Measurements from ENCODE around the gene IL36RN. TPM values are rescaled to one million over a fixed set of nuclear protein-coding genes. Genes with fewer than 3 reads are reported as not detected.

Gene IL36RN
- total RNA-seq, 2 experiments from 2014 or later, result not detected

DNA sequence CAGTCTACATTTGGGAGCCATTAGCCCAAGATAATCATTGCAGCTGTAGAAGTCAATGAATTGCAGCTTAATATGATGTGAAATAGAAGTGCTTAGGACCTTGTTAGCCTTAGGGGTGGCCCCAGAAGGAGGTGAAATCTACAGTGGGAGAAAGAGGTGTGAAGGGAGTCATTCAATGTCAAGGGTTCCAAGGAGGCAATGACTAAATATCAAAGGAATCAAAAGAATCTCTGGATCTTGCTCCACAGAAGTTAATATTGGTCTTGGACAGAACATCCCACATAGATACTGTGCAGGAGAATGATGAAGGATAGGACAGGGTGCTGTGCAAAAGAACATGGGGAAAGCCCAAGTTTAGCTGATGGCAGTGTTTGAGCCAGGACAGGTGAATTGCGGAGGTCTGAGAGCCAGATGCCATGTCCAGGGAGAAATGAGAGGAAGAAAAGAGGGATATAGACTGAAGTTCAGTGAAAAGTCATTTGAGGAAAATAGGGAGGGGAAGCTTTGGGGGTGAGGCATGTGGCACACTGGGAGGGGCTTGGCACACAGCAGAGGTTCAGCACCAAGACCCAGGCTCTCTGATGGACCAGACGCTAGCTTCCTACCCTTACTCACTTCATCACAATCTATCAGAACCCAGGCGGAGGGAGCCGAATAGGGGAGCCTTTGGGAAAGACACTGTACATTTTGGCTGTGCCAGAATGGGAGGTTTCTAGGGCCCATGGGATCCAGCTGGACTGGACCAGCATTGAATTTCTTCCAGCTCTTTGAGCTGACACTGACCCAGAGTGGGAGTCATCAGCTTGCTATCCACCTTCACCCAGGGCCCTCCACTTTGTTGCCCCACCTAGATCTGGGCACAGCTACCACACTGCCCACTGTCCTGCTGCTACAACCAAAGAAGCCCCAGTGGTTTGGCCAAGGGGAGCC is 10.9 kb downstream of the IL36RN start:
- Mint-ChIP-seq H3K9me3 (no peaks in the 10 kb centered on the region), H3K36me3 (no peaks in the 10 kb centered on the region), H3K4me1 (peaks cover 10% of the 10 kb centered on the region), H3K27me3 (peaks cover 11% of the 10 kb centered on the region), H3K27ac (no peak overlapping the region), H3K4me3 (no peak overlapping the region)
- ATAC-seq (ENCODE audit: low read depth) (no peak), DNase-seq (no peak)
- POLR2A ChIA-PET, result no interaction called here

DNA sequence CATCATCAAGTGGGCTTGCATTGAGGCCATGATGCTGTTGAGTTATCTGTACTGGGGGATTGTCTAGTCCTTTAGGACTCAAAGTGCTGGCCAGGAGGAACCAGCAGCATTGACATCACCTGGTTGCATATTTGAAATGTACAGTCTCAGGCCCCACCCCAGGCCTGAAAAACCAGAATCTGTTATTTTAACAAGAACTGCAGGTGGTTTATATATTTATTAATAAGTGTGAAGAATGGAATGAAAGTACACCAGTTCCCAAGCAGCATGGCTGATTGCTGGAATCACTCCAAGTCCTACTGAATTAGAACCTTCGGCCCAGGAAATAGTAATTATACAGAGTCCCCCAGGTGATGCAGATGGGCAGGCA is 11.6 kb downstream of the IL36RN start:
- ATAC-seq (ENCODE audit: low read depth) (no peak), DNase-seq (no peak)
- no peak overlapping the region for H3K4me3 Mint-ChIP-seq
- H3K4me1 Mint-ChIP-seq, result peaks cover 15% of the 10 kb centered on the region
- POLR2A ChIA-PET, result no interaction called here
- no peak overlapping the region for H3K27ac Mint-ChIP-seq
- H3K9me3 Mint-ChIP-seq, result no peaks in the 10 kb centered on the region
- peaks cover 10% of the 10 kb centered on the region for H3K27me3 Mint-ChIP-seq
- H3K36me3 Mint-ChIP-seq, result no peaks in the 10 kb centered on the region

DNA sequence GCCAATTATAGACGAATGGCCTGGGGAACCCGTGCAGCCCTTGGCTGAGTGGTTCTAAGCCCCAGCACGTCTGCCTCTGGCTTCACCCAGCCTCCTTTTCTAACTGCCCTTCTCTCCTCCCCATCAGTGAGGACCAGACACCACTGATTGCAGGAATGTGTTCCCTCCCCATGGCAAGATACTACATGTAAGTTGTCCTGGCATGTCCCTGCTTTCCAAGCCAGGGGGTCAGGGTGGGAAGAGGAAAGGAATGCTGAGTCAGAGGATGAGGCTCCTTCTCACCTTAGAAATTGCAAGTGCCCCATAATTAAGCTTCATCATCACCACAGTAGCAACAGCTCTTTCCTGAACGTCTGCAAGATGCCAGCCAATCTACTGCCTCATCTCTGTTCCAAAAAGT is 13.6 kb downstream of the IL36RN start:
- peaks cover 19% of the 10 kb centered on the region for H3K4me1 Mint-ChIP-seq
- no peaks in the 10 kb centered on the region for H3K36me3 Mint-ChIP-seq
- H3K27me3 Mint-ChIP-seq, result peaks cover 8% of the 10 kb centered on the region
- no peaks in the 10 kb centered on the region for H3K9me3 Mint-ChIP-seq
- DNase-seq, result no peak
- no peak for ATAC-seq (ENCODE audit: low read depth)
- POLR2A ChIA-PET, result interaction anchor here (1.0 kb wide), 1 partner anchor 14 kb away, joined by 3 read pairs; the partner anchor contains the start of gene IL36RN
- H3K4me3 Mint-ChIP-seq, result no peak overlapping the region
- no peak overlapping the region for H3K27ac Mint-ChIP-seq

DNA sequence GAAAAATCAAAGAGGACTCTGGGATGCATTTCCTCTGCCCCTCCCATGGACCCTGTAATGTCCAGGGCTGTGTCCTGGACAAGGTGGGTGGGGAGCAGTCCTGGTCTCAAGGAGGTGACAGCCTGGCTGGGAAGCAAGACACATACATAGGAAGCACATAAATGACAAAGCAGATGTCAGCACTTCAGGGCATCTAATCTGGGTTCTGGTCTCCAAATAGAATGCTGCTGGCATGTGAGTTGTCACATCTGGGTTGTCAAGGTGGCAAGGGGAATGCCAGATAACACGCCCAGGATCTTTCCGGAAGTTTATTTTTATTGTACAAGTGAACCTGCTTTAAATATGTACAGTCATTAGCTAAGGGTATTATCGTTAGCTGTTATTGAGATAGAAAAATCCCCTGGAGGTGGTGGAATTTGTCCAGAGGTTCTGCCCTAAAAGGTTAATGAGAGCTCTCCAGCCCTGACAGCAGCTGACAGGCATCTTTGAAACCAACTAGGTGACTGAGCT is 14.4 kb downstream of the IL36RN start:
- ATAC-seq (ENCODE audit: low read depth), result no peak
- H3K27me3 Mint-ChIP-seq, result peaks cover 8% of the 10 kb centered on the region
- POLR2A ChIA-PET, result interaction anchor here (1.0 kb wide), 1 partner anchor 14 kb away, joined by 3 read pairs; the partner anchor contains the start of gene IL36RN
- DNase-seq, result no peak
- H3K4me1 Mint-ChIP-seq, result peaks cover 21% of the 10 kb centered on the region
- H3K4me3 Mint-ChIP-seq, result no peak overlapping the region
- no peaks in the 10 kb centered on the region for H3K9me3 Mint-ChIP-seq
- H3K27ac Mint-ChIP-seq, result no peak overlapping the region
- no peaks in the 10 kb centered on the region for H3K36me3 Mint-ChIP-seq

DNA sequence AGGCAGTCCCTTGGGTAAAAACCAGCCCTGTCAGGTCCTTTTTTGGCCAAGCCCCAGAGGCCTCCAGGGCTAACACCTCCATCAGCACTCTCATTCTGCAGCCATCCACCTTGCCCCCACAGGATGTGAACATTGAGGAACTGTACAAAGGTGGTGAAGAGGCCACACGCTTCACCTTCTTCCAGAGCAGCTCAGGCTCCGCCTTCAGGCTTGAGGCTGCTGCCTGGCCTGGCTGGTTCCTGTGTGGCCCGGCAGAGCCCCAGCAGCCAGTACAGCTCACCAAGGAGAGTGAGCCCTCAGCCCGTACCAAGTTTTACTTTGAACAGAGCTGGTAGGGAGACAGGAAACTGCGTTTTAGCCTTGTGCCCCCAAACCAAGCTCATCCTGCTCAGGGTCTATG is 16.0 kb downstream of the IL36RN start:
- no peaks in the 10 kb centered on the region for H3K36me3 Mint-ChIP-seq
- peak overlapping the region; percentile 66 for H3K4me3 Mint-ChIP-seq
- ATAC-seq (ENCODE audit: low read depth) (peak; percentile 98), DNase-seq (peak; percentile 62)
- peaks cover 21% of the 10 kb centered on the region for H3K4me1 Mint-ChIP-seq
- peak overlapping the region; percentile 66 for H3K27ac Mint-ChIP-seq
- POLR2A ChIA-PET, result interaction anchor here (1.1 to 1.4 kb wide), 2 partner anchors 23 to 79 kb away, joined by 3 to 4 read pairs; no protein-coding TSS in a partner anchor
- H3K9me3 Mint-ChIP-seq, result no peaks in the 10 kb centered on the region
- peaks cover 3% of the 10 kb centered on the region for H3K27me3 Mint-ChIP-seq

GRCh38 chr2:113075600-113075999 is 16.6 kb downstream of the IL36RN start:
- H3K36me3 Mint-ChIP-seq, result no peaks in the 10 kb centered on the region
- H3K27ac Mint-ChIP-seq, result peak overlapping the region; percentile 66
- no peak for DNase-seq
- POLR2A ChIA-PET, result interaction anchor here (1.1 to 1.4 kb wide), 2 partner anchors 23 to 80 kb away, joined by 3 to 4 read pairs; no protein-coding TSS in a partner anchor
- no peak for ATAC-seq (ENCODE audit: low read depth)
- no peaks in the 10 kb centered on the region for H3K9me3 Mint-ChIP-seq
- H3K4me1 Mint-ChIP-seq, result peaks cover 21% of the 10 kb centered on the region
- H3K4me3 Mint-ChIP-seq, result no peak overlapping the region
- peaks cover 2% of the 10 kb centered on the region for H3K27me3 Mint-ChIP-seq

DNA sequence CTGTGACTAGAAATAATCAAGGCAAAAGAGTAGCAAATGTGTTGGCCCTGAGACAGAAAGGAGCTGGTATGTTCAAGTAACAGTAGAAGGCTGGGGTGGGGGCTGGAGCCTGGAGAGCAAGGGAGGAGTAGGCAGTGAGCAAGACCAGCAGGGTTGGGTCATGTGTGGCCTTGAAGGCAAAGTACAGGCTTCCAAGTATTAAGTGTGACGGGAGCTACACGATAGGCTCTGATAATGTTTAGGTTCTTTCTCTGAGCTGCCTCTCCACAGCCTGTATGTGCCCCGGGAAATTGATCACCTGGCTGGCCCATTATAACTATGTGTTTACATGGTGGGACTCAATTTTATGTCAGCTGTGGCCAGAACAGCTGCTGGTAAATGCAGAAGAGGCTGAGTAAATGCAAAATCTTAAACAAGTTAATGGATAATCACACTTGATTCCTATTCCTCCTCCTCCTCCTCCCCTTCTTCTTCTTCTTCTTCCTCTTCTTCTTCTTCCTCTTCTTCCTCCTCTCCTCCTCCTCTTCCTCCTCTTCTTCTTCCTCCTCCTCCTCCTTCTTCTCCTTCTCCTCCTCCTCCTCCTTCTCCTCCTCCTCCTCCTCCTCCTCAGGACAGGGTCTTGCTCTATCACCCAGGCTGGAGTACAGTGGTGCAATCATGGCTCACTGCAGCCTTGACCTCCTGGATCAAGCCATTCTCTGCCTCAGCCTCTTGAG is 18.1 kb downstream of the IL36RN start:
- peaks cover 21% of the 10 kb centered on the region for H3K4me1 Mint-ChIP-seq
- no peak for ATAC-seq (ENCODE audit: low read depth)

DNA sequence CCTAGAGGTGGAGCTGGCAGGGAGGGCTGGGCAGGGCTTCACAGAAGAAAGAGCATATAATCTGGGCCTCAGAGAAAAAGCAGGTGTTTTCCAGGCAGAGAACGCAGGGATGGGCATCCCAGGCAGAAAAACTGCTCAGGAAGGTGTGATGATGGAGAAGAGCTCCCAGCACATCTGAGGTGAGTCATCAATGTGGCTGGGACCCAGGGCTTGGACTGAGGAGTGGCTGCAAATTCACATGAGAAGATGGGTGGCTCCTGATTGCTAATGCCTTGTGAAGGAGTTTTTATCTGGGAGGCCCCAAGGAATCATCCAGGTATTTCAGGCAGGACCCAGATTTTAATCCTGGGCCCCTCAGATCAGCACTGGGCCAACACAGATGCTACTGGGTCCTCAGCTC is 18.9 kb downstream of the IL36RN start:
- Mint-ChIP-seq H3K4me1 (peaks cover 21% of the 10 kb centered on the region), H3K36me3 (no peaks in the 10 kb centered on the region), H3K4me3 (no peak overlapping the region), H3K27me3 (peaks cover 8% of the 10 kb centered on the region), H3K27ac (no peak overlapping the region), H3K9me3 (no peaks in the 10 kb centered on the region)
- POLR2A ChIA-PET, result no interaction called here
- ATAC-seq (ENCODE audit: low read depth) (no peak), DNase-seq (no peak)

More for the DNA sequence above, 18.1 kb downstream of the IL36RN start:
- Mint-ChIP-seq H3K27me3 (peaks cover 8% of the 10 kb centered on the region), H3K9me3 (no peaks in the 10 kb centered on the region), H3K27ac (no peak overlapping the region), H3K4me3 (no peak overlapping the region), H3K36me3 (no peaks in the 10 kb centered on the region)
- POLR2A ChIA-PET, result interaction anchor here (0.7 to 1.3 kb wide), 2 partner anchors 92 to 121 kb away, joined by 3 read pairs; no protein-coding TSS in a partner anchor
- DNase-seq, result no peak

DNA sequence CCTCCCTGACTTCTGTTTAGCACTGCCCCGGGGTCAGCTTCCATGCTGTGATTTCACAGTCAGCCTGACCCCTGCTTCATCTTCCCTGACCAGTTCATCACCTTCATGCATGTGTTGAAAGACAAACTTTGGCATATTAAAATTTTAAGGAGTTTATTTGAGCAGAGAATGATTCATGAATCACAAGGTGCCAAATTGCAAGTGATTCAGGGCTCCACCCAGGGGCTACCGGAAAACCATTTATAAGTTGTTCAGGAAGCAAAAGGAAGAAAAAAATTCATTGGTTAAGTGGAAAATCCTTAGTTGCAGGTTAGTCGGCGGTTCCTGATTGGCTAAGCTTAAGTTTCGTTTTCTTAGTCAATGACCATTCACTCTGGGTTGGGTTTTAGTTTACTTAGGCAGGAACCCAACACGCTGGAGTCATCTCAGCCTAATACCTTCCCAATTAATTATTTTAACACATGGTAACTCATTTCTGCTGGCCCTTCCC is 19.4 kb downstream of the IL36RN start:
- POLR2A ChIA-PET, result no interaction called here
- H3K27me3 Mint-ChIP-seq, result peaks cover 11% of the 10 kb centered on the region
- H3K4me1 Mint-ChIP-seq, result peaks cover 22% of the 10 kb centered on the region
- no peaks in the 10 kb centered on the region for H3K9me3 Mint-ChIP-seq
- no peak overlapping the region for H3K27ac Mint-ChIP-seq
- H3K4me3 Mint-ChIP-seq, result no peak overlapping the region
- ATAC-seq (ENCODE audit: low read depth) (no peak), DNase-seq (no peak)
- H3K36me3 Mint-ChIP-seq, result no peaks in the 10 kb centered on the region

DNA sequence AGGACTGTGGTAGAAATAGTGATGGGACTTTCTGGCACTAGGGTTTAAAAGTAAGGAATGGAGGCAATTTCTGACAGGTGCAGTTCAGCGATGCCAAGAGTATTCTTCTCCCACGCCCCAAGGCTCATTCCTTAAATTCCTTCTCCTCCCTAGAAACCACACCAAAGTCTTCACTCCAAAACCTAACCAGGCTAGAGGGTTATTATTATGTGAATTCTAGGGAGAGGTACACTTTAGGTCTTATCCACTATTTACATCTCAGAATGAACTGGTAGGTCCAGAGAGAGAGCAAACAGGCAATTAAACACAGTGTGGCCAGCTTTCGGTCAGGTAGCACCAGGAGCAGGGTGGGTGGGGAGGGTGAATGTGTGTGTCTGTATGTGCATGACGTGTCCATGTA is 20.1 kb downstream of the IL36RN start:
- POLR2A ChIA-PET, result no interaction called here
- Mint-ChIP-seq H3K36me3 (no peaks in the 10 kb centered on the region), H3K27ac (no peak overlapping the region), H3K4me1 (peaks cover 19% of the 10 kb centered on the region), H3K4me3 (no peak overlapping the region), H3K27me3 (peaks cover 12% of the 10 kb centered on the region), H3K9me3 (no peaks in the 10 kb centered on the region)
- ATAC-seq (ENCODE audit: low read depth), result no peak
- DNase-seq, result no peak

DNA sequence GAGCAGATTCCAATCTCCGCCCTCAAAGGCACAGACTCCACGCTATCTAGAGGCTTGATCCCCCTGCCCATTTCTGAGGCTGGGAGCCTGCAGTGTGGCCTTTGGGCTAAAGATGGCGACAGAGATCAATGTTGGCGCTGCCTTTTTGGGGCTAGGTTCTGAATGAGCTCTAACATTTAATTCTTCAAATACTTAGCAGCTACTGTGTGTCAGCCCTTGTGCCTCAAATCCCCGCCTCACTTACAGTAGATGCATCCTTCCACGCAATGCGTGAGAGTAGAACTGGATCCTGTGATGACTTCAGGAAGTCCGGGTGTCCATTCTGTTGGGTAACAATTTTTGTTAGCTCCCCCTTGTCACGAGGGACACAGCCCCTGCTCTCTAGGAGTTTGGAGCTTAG is 21.1 kb downstream of the IL36RN start:
- Mint-ChIP-seq H3K36me3 (no peaks in the 10 kb centered on the region), H3K4me3 (no peak overlapping the region), H3K4me1 (peaks cover 10% of the 10 kb centered on the region), H3K27me3 (peaks cover 14% of the 10 kb centered on the region), H3K27ac (no peak overlapping the region), H3K9me3 (no peaks in the 10 kb centered on the region)
- peak; percentile 67 for DNase-seq
- POLR2A ChIA-PET, result interaction anchor here (0.6 to 1.2 kb wide), 3 partner anchors 95 to 123 kb away, joined by 4 to 5 read pairs (median 4); no protein-coding TSS in a partner anchor
- peak; percentile 41 for ATAC-seq (ENCODE audit: low read depth)

GRCh38 chr2:113081488-113082210 is 22.7 kb downstream of the IL36RN start:
- Mint-ChIP-seq H3K4me1 (peaks cover 6% of the 10 kb centered on the region), H3K36me3 (no peaks in the 10 kb centered on the region)
- POLR2A ChIA-PET, result no interaction called here

GRCh38 chr2:113083296-113083695 is 24.3 kb downstream of the IL36RN start:
- Mint-ChIP-seq H3K4me3 (no peak overlapping the region), H3K4me1 (peaks cover 1% of the 10 kb centered on the region)

More at GRCh38 chr2:113081488-113082210, 22.7 kb downstream of the IL36RN start:
- ATAC-seq (ENCODE audit: low read depth), result no peak
- H3K9me3 Mint-ChIP-seq, result no peaks in the 10 kb centered on the region
- no peak overlapping the region for H3K4me3 Mint-ChIP-seq
- peaks cover 20% of the 10 kb centered on the region for H3K27me3 Mint-ChIP-seq
- no peak for DNase-seq
- no peak overlapping the region for H3K27ac Mint-ChIP-seq

More at GRCh38 chr2:113083296-113083695, 24.3 kb downstream of the IL36RN start:
- Mint-ChIP-seq H3K9me3 (no peaks in the 10 kb centered on the region), H3K27me3 (peaks cover 22% of the 10 kb centered on the region), H3K36me3 (no peaks in the 10 kb centered on the region), H3K27ac (no peak overlapping the region)
- no peak for ATAC-seq (ENCODE audit: low read depth)
- DNase-seq, result no peak
- POLR2A ChIA-PET, result no interaction called here

Measured in activated naive CD8-positive, alpha-beta T cell treated with anti-CD3 and anti-CD28 coated beads, Interleukin-2, amount 10 ng/mL, durations not matched to agents 7 days and 5 days (primary cell).